NCI-H524 treated with DMSO at 0.1 percent for 48 hours (cell line): ENCODE measurements around the gene DIPK2A.

ENCODE experiments used
- DNase-seq: peaks from one replicate; lab custom pipeline; 2025; lab: John Stamatoyannopoulos, UW

Gene DIPK2A

GRCh38 chr3:143974271-143975238, 2.9 kb downstream of the DIPK2A start:
- DNase-seq, result no peak

- no peak for DNase-seq
Measured at GRCh38 chr3:143975554-143976152, 4.0 kb downstream of the DIPK2A start.

GRCh38 chr3:143977341-143978262, 6.0 kb downstream of the DIPK2A start:
- no peak for DNase-seq

- no peak for DNase-seq
Measured at GRCh38 chr3:143978263-143978631, 6.6 kb downstream of the DIPK2A start.

- no peak for DNase-seq
Measured at GRCh38 chr3:143979041-143979440, 7.4 kb downstream of the DIPK2A start.

- DNase-seq, result no peak
Measured at GRCh38 chr3:143979813-143980212, 8.2 kb downstream of the DIPK2A start.

GRCh38 chr3:143988306-143988705, 16.7 kb downstream of the DIPK2A start:
- no peak for DNase-seq

- DNase-seq, result no peak
Measured at GRCh38 chr3:143989461-143989860, 17.8 kb downstream of the DIPK2A start.

- DNase-seq, result no peak
Measured at GRCh38 chr3:143991713-143992112, 20.1 kb downstream of the DIPK2A start.

- no peak for DNase-seq
Measured at GRCh38 chr3:143998266-143998665, 26.6 kb downstream of the DIPK2A start.

GRCh38 chr3:144003051-144003450, 31.4 kb downstream of the DIPK2A start:
- no peak for DNase-seq

GRCh38 chr3:144010371-144010770, 38.7 kb downstream of the DIPK2A start:
- no peak for DNase-seq

- no peak for DNase-seq
Measured at GRCh38 chr3:144011251-144011799, 39.7 kb downstream of the DIPK2A start.

GRCh38 chr3:144015133-144015532, 43.5 kb downstream of the DIPK2A start:
- no peak for DNase-seq

GRCh38 chr3:144018776-144019175, 47.2 kb downstream of the DIPK2A start:
- DNase-seq, result no peak
